Mucosa of descending colon (tissue), 3 donors: ENCODE measurements around the gene OBP2B. TPM values are rescaled to one million over a fixed set of nuclear protein-coding genes. Genes with fewer than 3 reads are reported as not detected.
A peak's percentile ranks its signal among the peaks of the same experiment; 100 is the strongest.
"Not testable (repeated sequence)": the region's sequence is repeated elsewhere in the genome, so short reads cannot be mapped to it uniquely, and the experiment has no call there.

Source experiments
- ATAC-seq: fragments of 200-7000 bp; cut with Tn5 transposase; one replicate; pipeline ENCODE4 v1.9.1; 2020; ENCODE audit warnings: mild to moderate bottlenecking, moderate library complexity
- DNase-seq, 3 donors: peaks; one replicate each; pipeline ENCODE4 v3.0.0-alpha.2; 2020
- H3K36me3 ChIP-seq: fragments of 200-600 bp; one replicate; pipeline ENCODE4 v1.8.0; 2021; ENCODE audit warnings: low read depth, mild to moderate bottlenecking
- H3K4me1 ChIP-seq: fragments of 200-600 bp; one replicate; pipeline ENCODE4 v1.8.0; 2021; ENCODE audit warnings: low read depth, mild to moderate bottlenecking
- H3K4me3 ChIP-seq: fragments of 200-600 bp; one replicate; pipeline ENCODE4 v1.8.0; 2021; ENCODE audit warnings: mild to moderate bottlenecking
- H3K9me3 ChIP-seq: fragments of 200-600 bp; one replicate; pipeline ENCODE4 v1.8.0; 2021; ENCODE audit warnings: mild to moderate bottlenecking
- intact Hi-C, 2 donors: fragments of 100-400 bp; cut with DNase I in 1 of 2; cut with micrococcal nuclease in 1 of 2; formaldehyde crosslinking; loops; one replicate each; pipeline versions ENCODE4 v1.11.0 to v1.11.1; 2022; cut with DNase I, micrococcal nuclease
- long read RNA-seq, 2 donors: library from polyadenylated mRNA; unstranded; transcript quantifications; one replicate each; pipeline ENCODE4 v2.0.0, GENCODE V29; 2019 to 2021
- total RNA-seq, 3 donors: library from RNA; stranded (reverse); fragmentation: NEBNext Ultra II Directional in 2 of 3; extraction: Animal tissue kit (Norgen Biotek cat#: 25700) in 2 of 3; gene quantifications; one replicate each; pipeline versions ENCODE4 v1.2.1 to v1.2.4, GENCODE V29; 2021 to 2023
- TF ChIP-seq, protein P1 (sequence below): fragments of 200-600 bp; IDR thresholded peaks from one replicate; pipeline ENCODE4 v1.8.0; 2022; ENCODE audit warnings: antibody characterized with exemption, mild to moderate bottlenecking
- donor health status: DM: no; HTN: no; CAD: no; lungs with moderate emphysema.
- donor health status: DM: no; HTN: no; CAD: no.
- donor health status: DM: no; HTN: yes; CAD: no.

OBP2B gene
- total RNA-seq, result not detected
- long read RNA-seq, donor 1, result 0 reads
- long read RNA-seq, donor 2, result 0 reads

GRCh38 chr9:133208880-133209300 lies at the start of gene OBP2B:
Gene OBP2B (minus strand): TSS chr9:133209250. CDS start chr9:133209199, 51 bp downstream.
- H3K4me3 ChIP-seq, ATAC-seq, DNase-seq, H3K4me1 ChIP-seq, H3K9me3 ChIP-seq, intact Hi-C loops, H3K36me3 ChIP-seq: not testable (repeated sequence)

DNA sequence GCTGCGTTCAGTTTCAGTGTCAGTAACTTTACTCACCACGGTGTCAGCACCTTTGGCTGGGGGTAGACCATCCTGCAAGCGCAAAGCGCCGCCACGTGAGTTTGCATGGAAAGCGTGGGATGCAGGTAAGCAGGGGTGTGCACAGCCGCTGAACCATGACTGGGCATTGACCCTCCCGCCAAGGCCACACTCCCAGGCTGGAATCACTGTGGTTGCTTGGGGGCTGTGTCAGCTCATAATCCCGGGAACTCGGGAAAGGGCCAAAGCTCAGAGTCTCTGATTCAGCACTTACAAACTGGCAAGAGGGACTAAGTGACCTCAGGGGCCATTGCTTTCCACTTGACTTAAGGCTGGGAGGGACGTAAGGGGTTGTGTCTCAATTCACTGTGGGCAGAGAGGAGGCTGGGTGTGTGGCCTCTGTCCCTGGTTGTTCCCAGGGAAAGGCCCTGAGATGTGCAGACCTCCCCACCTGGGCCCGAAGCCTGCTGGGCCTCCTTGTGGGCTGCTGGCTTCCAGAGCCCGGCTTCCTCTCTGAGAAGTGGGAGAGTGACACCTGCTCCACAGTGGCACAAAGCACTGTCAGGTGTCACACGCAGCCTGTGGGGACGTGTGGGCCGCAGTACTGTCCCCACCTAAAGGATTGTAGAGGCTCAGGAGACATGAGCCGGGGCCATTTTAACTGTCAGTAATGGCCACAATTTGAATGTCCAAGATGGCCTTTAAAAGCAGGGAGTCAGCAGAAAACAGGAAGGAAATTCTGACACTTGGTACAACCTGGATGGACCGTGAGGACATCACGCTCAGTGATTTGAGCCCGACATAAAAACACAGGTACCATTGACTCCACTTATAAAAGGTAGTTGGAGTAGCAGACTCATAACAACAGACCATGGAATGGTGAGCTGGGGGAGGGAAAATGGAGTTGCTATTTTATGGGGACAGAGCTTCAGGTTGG lies 49.3 kb upstream of the OBP2B start:
- no peaks in the 10 kb centered on the region for H3K9me3 ChIP-seq
- H3K4me3 ChIP-seq, result no peak overlapping the region
- intact Hi-C loops, result no loop called here
- H3K36me3 ChIP-seq, result no peaks in the 10 kb centered on the region
- no peak for ATAC-seq
- DNase-seq, result peak in 1 of 3 donors; percentile 5
- peaks cover 5% of the 10 kb centered on the region for H3K4me1 ChIP-seq
- TF ChIP-seq, protein P1, sequence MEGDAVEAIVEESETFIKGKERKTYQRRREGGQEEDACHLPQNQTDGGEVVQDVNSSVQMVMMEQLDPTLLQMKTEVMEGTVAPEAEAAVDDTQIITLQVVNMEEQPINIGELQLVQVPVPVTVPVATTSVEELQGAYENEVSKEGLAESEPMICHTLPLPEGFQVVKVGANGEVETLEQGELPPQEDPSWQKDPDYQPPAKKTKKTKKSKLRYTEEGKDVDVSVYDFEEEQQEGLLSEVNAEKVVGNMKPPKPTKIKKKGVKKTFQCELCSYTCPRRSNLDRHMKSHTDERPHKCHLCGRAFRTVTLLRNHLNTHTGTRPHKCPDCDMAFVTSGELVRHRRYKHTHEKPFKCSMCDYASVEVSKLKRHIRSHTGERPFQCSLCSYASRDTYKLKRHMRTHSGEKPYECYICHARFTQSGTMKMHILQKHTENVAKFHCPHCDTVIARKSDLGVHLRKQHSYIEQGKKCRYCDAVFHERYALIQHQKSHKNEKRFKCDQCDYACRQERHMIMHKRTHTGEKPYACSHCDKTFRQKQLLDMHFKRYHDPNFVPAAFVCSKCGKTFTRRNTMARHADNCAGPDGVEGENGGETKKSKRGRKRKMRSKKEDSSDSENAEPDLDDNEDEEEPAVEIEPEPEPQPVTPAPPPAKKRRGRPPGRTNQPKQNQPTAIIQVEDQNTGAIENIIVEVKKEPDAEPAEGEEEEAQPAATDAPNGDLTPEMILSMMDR, result no peak

GRCh38 chr9:133257465-133257956 lies 48.5 kb upstream of the OBP2B start:
- Histone ChIP-seq H3K4me3 (no peak overlapping the region), H3K9me3 (no peaks in the 10 kb centered on the region), H3K4me1 (peaks cover 12% of the 10 kb centered on the region), H3K36me3 (no peaks in the 10 kb centered on the region)
- TF ChIP-seq, protein P1, result no peak
- intact Hi-C loops, result no loop called here
- DNase-seq, result no peak
- ATAC-seq, result no peak

DNA sequence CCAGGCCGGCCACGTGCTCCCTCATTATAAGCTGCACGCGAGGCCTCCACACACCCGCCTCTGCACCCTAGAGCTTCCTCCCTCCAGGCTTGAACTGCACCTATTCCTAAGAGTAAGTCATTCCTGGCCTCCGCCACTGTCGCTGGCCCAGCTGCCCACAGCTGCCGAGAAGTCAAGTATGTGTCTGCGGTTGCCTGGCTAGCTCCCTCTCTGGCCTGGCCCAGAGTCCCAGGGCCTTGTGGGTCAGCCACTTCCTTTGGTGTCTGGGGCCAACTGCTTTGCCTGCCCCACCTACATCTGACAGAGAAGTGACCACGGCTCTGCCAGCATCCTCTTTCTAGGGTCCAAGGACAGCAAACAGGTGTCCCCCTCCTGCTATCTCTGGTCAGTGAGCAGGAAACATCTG lies 47.6 kb upstream of the OBP2B start:
- no peaks in the 10 kb centered on the region for H3K36me3 ChIP-seq
- no peak for DNase-seq
- no peak for ATAC-seq
- intact Hi-C loops, result no loop called here
- TF ChIP-seq, protein P1, result no peak
- H3K4me3 ChIP-seq, result no peak overlapping the region
- peaks cover 14% of the 10 kb centered on the region for H3K4me1 ChIP-seq
- H3K9me3 ChIP-seq, result no peaks in the 10 kb centered on the region

DNA sequence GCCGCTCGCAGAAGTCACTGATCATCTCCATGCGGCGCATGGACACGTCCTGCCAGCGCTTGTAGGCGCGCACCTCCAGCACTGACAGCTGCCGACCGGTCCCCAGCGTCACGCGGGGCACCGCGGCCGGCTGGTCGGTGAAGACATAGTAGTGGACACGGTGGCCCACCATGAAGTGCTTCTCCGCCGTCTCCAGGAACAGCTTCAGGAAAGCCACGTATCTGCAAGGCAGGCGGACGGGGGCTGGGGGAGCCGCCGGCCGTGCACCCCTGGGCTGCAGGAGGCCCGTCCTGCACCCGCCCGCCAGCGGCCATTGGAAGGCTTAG lies 47.0 kb upstream of the OBP2B start:
- Histone ChIP-seq H3K9me3 (no peaks in the 10 kb centered on the region), H3K4me3 (no peak overlapping the region), H3K4me1 (peaks cover 20% of the 10 kb centered on the region), H3K36me3 (no peaks in the 10 kb centered on the region)
- intact Hi-C loops, result no loop called here
- DNase-seq (no peak), ATAC-seq (no peak)
- TF ChIP-seq, protein P1, result no peak
